Measurements from ENCODE around the gene S100A9.
"Not testable (repeated sequence)": the region's sequence is repeated elsewhere in the genome, so short reads cannot be mapped to it uniquely, and the experiment has no call there.

S100A9 gene

GRCh38 chr1:153390938-153391710, 33.5 kb downstream of the S100A9 start, which contains the start of gene S100A8:
Gene S100A8, minus strand, starts transcription at chr1:153391073. Its CDS starts 538 bp downstream, at chr1:153390535.
- no peak for DNase-seq

- no peak for DNase-seq
Observed at GRCh38 chr1:153392258-153392657, 34.6 kb downstream of the S100A9 start.

GRCh38 chr1:153392822-153393221, 35.2 kb downstream of the S100A9 start:
- DNase-seq: no peak

- no peak for DNase-seq
Observed at GRCh38 chr1:153393926-153394325, 36.3 kb downstream of the S100A9 start.

- DNase-seq: no peak
Observed at GRCh38 chr1:153394391-153394790, 36.7 kb downstream of the S100A9 start.

GRCh38 chr1:153395136-153395685, 37.6 kb downstream of the S100A9 start:
- no peak for DNase-seq

GRCh38 chr1:153395776-153396175, 38.1 kb downstream of the S100A9 start:
- no peak for DNase-seq

GRCh38 chr1:153396461-153396860, 38.8 kb downstream of the S100A9 start:
- no peak for DNase-seq

GRCh38 chr1:153397051-153397923, 39.6 kb downstream of the S100A9 start:
- DNase-seq: no peak

- DNase-seq: no peak
Observed at GRCh38 chr1:153397924-153398651, 40.4 kb downstream of the S100A9 start.

GRCh38 chr1:153399401-153400055, 41.9 kb downstream of the S100A9 start:
- DNase-seq: no peak

- no peak for DNase-seq
Observed at GRCh38 chr1:153400244-153400643, 42.6 kb downstream of the S100A9 start.

GRCh38 chr1:153401461-153401860, 43.8 kb downstream of the S100A9 start:
- no peak for DNase-seq

GRCh38 chr1:153402226-153402625, 44.6 kb downstream of the S100A9 start:
- DNase-seq: no peak

- no peak for DNase-seq
Observed at GRCh38 chr1:153403421-153404085, 45.9 kb downstream of the S100A9 start.

- no peak for DNase-seq
Observed at GRCh38 chr1:153404086-153404635, 46.5 kb downstream of the S100A9 start.

GRCh38 chr1:153404768-153405167, 47.1 kb downstream of the S100A9 start:
- DNase-seq: peak; percentile 56

- not testable (repeated sequence) for DNase-seq
Observed at GRCh38 chr1:153405825-153406599, 48.4 kb downstream of the S100A9 start.

GRCh38 chr1:153407274-153407673, 49.6 kb downstream of the S100A9 start:
- DNase-seq: not testable (repeated sequence)
